GM23338 (cell line): ENCODE data around the gene ZSCAN1. TPM values are rescaled to one million over a fixed set of nuclear protein-coding genes. Genes with fewer than 3 reads are reported as not detected.

Experiments used
- ATAC-seq: fragments of 200-7000 bp; cut with Tn5 transposase; 3 replicates; pipeline ENCODE4 v1.9.1; 2020
- DNase-seq: peaks from one replicate; pipeline ENCODE4 v3.0.0-alpha.2; 2015; ENCODE audit warnings: low spot score
- H2AFZ ChIP-seq: fragments of 200-600 bp; sonication (generic); 2 replicates; pipeline ENCODE4 v1.8.0; 2016; ENCODE audit warnings: antibody characterized with exemption, mild to moderate bottlenecking, moderate library complexity
- H3F3A ChIP-seq: fragments of 200-600 bp; sonication (generic); replicated peaks from 2 replicates; pipeline ENCODE4 v1.8.0; 2017; ENCODE audit warnings: antibody characterized with exemption, mixed run types, low read depth
- H3K27ac ChIP-seq: fragments of 200-600 bp; sonication (generic); 2 replicates; pipeline ENCODE4 v1.6.1; 2016; ENCODE audit warnings: low read depth
- H3K27me3 ChIP-seq: fragments of 200-600 bp; sonication (generic); 2 replicates; pipeline ENCODE4 v1.8.0; 2016; ENCODE audit warnings: mild to moderate bottlenecking, mixed run types, moderate library complexity; ENCODE audit not compliant: insufficient read depth
- H3K36me3 ChIP-seq: fragments of 200-600 bp; sonication (generic); 2 replicates; pipeline ENCODE4 v1.8.0; 2016; ENCODE audit warnings: mild to moderate bottlenecking; ENCODE audit not compliant: insufficient read depth
- H3K4me1 ChIP-seq: fragments of 200-600 bp; sonication (generic); 2 replicates; pipeline ENCODE4 v1.8.0; 2016; ENCODE audit warnings: mild to moderate bottlenecking, moderate library complexity; ENCODE audit not compliant: insufficient read depth
- H3K4me2 ChIP-seq: fragments of 200-600 bp; sonication (generic); 2 replicates; pipeline ENCODE4 v1.7.1; 2017; ENCODE audit warnings: mixed run types
- H3K4me3 ChIP-seq: fragments of 200-600 bp; sonication (generic); 2 replicates; pipeline ENCODE4 v1.6.1; 2016; ENCODE audit warnings: mixed run types
- H3K79me2 ChIP-seq: fragments of 200-600 bp; sonication (generic); replicated peaks from 2 replicates; pipeline ENCODE4 v1.8.0; 2017; ENCODE audit warnings: mild to moderate bottlenecking; ENCODE audit not compliant: insufficient read depth
- H3K9me2 ChIP-seq: fragments of 200-600 bp; sonication (generic); 2 replicates; pipeline ENCODE4 v1.8.0; 2017; ENCODE audit not compliant: insufficient read depth
- H4K20me1 ChIP-seq: fragments of 200-600 bp; sonication (generic); replicated peaks from 2 replicates; pipeline ENCODE4 v1.8.0; 2017; ENCODE audit warnings: mild to moderate bottlenecking; ENCODE audit not compliant: insufficient read depth
- H3K27ac Mint-ChIP-seq: 2 replicates; pipeline ENCODE4 v1.8.0; 2020; ENCODE audit warnings: inconsistent platforms, mild to moderate bottlenecking, moderate library complexity, mixed read lengths
- H3K27me3 Mint-ChIP-seq: 3 replicates; pipeline ENCODE4 v1.8.0; 2022; ENCODE audit warnings: low read depth, mild to moderate bottlenecking, moderate library complexity, mixed read lengths, inconsistent platforms; ENCODE audit not compliant: insufficient read depth, poor library complexity
- H3K36me3 Mint-ChIP-seq: 3 replicates; pipeline ENCODE4 v1.8.0; 2021; ENCODE audit warnings: low read depth, mild to moderate bottlenecking, inconsistent platforms, moderate library complexity, mixed read lengths
- H3K4me1 Mint-ChIP-seq: 3 replicates; pipeline ENCODE4 v1.8.0; 2020; ENCODE audit warnings: mild to moderate bottlenecking, inconsistent platforms, mixed read lengths
- H3K4me3 Mint-ChIP-seq: 3 replicates; pipeline ENCODE4 v1.8.0; 2021; ENCODE audit warnings: moderate library complexity, mild to moderate bottlenecking, inconsistent platforms, mixed read lengths
- H3K9me3 Mint-ChIP-seq: 3 replicates; pipeline ENCODE4 v1.8.0; 2020; ENCODE audit warnings: moderate library complexity, mild to moderate bottlenecking, inconsistent platforms, mixed read lengths
- CTCF ChIP-seq, 2 experiments: fragments of 200-600 bp in 1 of 2; sonication (generic) in 1 of 2; conservative IDR thresholded peaks; 2 replicates each; pipeline versions ENCODE4 v1.5.1 to v1.6.1; 2016 to 2017; ENCODE audit warnings: antibody characterized with exemption in 2 of 2, low read depth in 2 of 2, mild to moderate bottlenecking in 2 of 2, moderate library complexity in 1 of 2
- JUNB ChIP-seq: IDR thresholded peaks from one replicate; pipeline ENCODE4 v1.6.1; 2016; ENCODE audit warnings: antibody characterized with exemption; ENCODE audit not compliant: unreplicated experiment
- NANOG ChIP-seq: IDR thresholded peaks from 2 replicates; pipeline ENCODE4 v1.6.1; 2016; ENCODE audit warnings: antibody characterized with exemption, borderline replicate concordance
- POLR2AphosphoS5 ChIP-seq: IDR thresholded peaks from 2 replicates; pipeline ENCODE4 v1.6.1; 2016; ENCODE audit warnings: antibody characterized with exemption, low read depth
- REST ChIP-seq: IDR thresholded peaks from one replicate; pipeline ENCODE4 v1.6.1; 2018; ENCODE audit warnings: antibody characterized with exemption; ENCODE audit not compliant: unreplicated experiment
- ZNF114 ChIP-seq: fragments of 250-450 bp; sonication (Bioruptor Pico); IDR thresholded peaks from 2 replicates; pipeline ENCODE4 v1.5.0; 2020; ENCODE audit warnings: mild to moderate bottlenecking, moderate library complexity
- ZNF331 ChIP-seq: fragments of 250-450 bp; sonication (Bioruptor Pico); IDR thresholded peaks from 2 replicates; pipeline ENCODE4 v1.5.0; 2020; ENCODE audit warnings: low read depth, mild to moderate bottlenecking, moderate library complexity
- long read RNA-seq: library from polyadenylated mRNA; unstranded; transcript quantifications from one replicate; pipeline ENCODE4 v2.0.0, GENCODE V29; 2020; ENCODE audit not compliant: unreplicated experiment
- polyA plus RNA-seq: library from polyadenylated mRNA; unstranded; fragments of >200 nt; fragmentation: Nextera tagmentation; extraction: Ambion mirVana; gene quantifications from 2 replicates; pipeline ENCODE4 v1.2.1, GENCODE V29; 2016
- total RNA-seq: library from RNA; depleted of rRNA; stranded (reverse); fragments of >200 nt; shearing (Covaris generic); gene quantifications from 2 replicates; pipeline ENCODE4 v1.2.3, GENCODE V29; 2014; rRNA removed

Gene ZSCAN1, protein sequence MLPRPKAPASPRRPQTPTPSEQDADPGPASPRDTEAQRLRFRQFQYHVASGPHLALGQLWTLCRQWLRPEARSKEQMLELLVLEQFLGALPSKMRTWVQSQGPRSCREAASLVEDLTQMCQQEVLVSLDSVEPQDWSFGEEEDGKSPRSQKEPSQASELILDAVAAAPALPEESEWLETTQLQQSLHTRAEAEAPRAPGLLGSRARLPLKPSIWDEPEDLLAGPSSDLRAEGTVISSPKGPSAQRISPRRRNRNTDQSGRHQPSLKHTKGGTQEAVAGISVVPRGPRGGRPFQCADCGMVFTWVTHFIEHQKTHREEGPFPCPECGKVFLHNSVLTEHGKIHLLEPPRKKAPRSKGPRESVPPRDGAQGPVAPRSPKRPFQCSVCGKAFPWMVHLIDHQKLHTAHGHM
- total RNA-seq (0.93 and 1.5 TPM in 2 replicates), polyA plus RNA-seq (3.9 and 4.9 TPM in 2 replicates)
- long read RNA-seq: 0 reads

GRCh38 chr19:58033741-58034476, at the start of gene ZSCAN1:
ZSCAN1 (plus strand) TSS chr19:58034025; CDS start chr19:58037837, 3,812 bp downstream.
- Histone ChIP-seq H3K4me1 (peaks cover 25% of the 10 kb centered on the region), H3K79me2 (no peaks in the 10 kb centered on the region), H3K27ac (no peak within 1 kb of the TSS), H4K20me1 (no peaks in the 10 kb centered on the region), H2AFZ (no peak within 1 kb of the TSS), H3K4me2 (peak within 1 kb of the TSS; percentile 85), H3K9me2 (no peaks in the 10 kb centered on the region), H3K36me3 (no peaks in the 10 kb centered on the region), H3K27me3 (no peaks in the 10 kb centered on the region), H3F3A (peaks cover 17% of the 10 kb centered on the region), H3K4me3 (peak within 1 kb of the TSS; percentile 59)
- Mint-ChIP-seq H3K27ac (no peak within 1 kb of the TSS), H3K27me3 (peaks cover 12% of the 10 kb centered on the region), H3K4me1 (peaks cover 3% of the 10 kb centered on the region; the same call in 2 of the 3 replicates), H3K4me3 (peak within 1 kb of the TSS; percentile 58; the same call in 2 of the 3 replicates), H3K36me3 (peaks cover 27% of the 10 kb centered on the region), H3K9me3 (peaks cover 80% of the 10 kb centered on the region)
- peak; percentile 71 for ATAC-seq
- TF ChIP-seq CTCF (conservative IDR thresholded peaks at IDR 0.05; ENCODE audit: low read depth in 2 of 2): no peak
- peak; percentile 57 for TF ChIP-seq POLR2AphosphoS5
- TF ChIP-seq REST: no peak
- TF ChIP-seq NANOG: no peak
- peak; percentile 98 for DNase-seq

DNA sequence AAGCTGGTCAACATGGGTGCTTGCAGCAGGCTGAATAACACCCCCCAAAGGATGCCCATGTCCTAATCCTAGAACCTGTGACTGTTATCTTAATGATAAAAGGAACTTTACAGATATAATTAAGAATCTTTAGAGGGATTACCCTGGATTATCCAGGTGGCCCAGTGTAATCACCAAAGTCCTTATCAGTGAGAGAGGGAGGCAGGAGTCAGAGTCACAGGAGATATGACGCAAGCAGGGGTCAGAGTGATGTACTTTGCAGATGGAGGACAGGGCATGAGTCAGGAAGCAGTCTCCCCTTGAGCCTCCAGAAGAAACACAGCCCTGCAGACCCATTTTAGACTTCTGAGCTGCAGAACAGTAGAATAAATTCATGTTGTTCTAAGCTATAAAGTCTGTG, 41.0 kb upstream of the ZSCAN1 start:
- Mint-ChIP-seq H3K36me3 (peaks cover 89% of the 10 kb centered on the region), H3K27me3 (peaks cover 9% of the 10 kb centered on the region), H3K4me3 (no peak overlapping the region), H3K9me3 (peaks cover 69% of the 10 kb centered on the region), H3K27ac (no peak overlapping the region), H3K4me1 (no peaks in the 10 kb centered on the region; the same call in 2 of the 3 replicates)
- Histone ChIP-seq H3K79me2 (no peaks in the 10 kb centered on the region), H3K4me2 (no peak overlapping the region), H3K4me3 (no peak overlapping the region), H3K4me1 (no peaks in the 10 kb centered on the region), H3K27ac (no peak overlapping the region), H3F3A (no peaks in the 10 kb centered on the region), H3K9me2 (no peaks in the 10 kb centered on the region), H4K20me1 (no peaks in the 10 kb centered on the region; the same call in none of the 2 replicates), H2AFZ (no peak overlapping the region), H3K36me3 (peaks cover 23% of the 10 kb centered on the region), H3K27me3 (no peaks in the 10 kb centered on the region)
- ATAC-seq (no peak), DNase-seq (no peak)
- no peak for TF ChIP-seq ZNF331 (CRISPR knock-in tag)
- no peak for TF ChIP-seq JUNB
- TF ChIP-seq ZNF114 (CRISPR knock-in tag): no peak
